ENCODE data around the gene OR2T6.
"Not testable (repeated sequence)": the region's sequence is repeated elsewhere in the genome, so short reads cannot be mapped to it uniquely, and the experiment has no call there.

The OR2T6 gene

GRCh38 chr1:248432201-248432600 is 56.7 kb downstream of the OR2T6 start:
- in situ Hi-C loops (cut with MboI; ENCODE audit: low sequenced_read_pairs) = not testable (repeated sequence)

DNA sequence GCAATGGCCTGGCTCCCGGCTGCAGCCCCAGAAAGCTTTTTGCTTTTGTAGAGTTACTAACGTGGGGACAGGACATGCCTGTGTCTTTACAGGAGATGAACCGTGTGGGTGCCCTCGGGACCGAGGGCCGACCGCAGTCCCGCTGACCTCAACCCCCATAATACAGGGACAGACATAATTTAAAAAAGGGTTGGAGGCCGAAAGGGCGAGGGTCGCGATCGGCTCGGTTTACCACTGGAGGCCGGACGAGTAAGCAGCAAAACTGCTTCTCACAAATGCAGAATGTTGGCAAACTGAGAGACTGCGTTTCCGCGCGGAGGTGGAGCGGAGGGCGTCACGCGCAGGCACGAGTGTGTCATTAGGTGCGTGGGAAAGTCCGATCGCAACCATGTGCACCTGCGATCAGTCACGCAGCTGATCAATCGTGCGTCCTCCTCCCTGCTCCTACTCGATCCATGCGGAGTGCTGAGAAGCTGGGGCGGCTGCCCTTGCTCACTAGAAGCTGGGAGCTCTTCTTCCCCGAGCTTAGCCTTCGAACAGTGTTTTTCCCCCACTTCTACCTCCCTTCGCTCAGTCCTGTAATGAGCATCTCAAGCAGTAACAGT is 58.4 kb downstream of the OR2T6 start:
- in situ Hi-C loops (cut with MboI; ENCODE audit: low sequenced_read_pairs) = not testable (repeated sequence)

DNA sequence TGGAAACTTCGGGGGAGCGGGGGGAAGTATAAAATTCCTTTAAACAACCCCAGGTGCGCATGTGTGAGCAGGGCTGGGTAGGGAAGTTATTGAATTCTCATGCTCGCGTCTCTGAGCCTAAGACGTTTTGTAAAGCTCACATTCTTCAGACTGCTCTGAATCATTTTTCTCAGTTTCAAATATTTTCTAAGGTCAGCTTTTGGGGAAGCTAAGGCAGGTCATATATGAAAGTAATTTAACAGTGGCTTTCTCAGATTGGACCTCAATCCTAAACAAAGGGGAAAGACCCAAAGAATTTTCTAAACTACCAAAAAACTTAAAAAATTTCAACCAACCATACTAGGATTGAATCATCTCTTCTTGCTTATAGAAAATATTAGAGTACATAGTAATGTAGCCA is 59.4 kb downstream of the OR2T6 start:
- in situ Hi-C loops (cut with MboI; ENCODE audit: low sequenced_read_pairs) = not testable (repeated sequence)

DNA sequence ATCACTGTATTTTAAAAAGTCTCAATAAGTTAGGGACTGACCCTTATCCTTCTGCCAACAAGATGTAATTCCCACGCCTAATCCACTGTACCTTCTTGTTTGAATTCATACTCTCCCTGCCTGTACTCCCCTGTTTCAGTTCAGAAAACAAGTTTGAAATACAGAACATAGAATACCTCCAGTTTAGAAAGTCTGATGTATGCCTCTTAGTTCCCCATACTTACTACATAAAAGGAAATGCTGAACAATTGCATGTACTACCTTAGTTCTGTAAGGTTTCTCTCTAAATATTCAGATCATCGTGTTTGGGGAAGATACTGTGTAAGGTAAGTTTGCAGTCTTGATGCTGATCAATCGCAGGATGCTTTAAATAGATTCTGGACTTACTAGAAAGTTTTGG is 60.8 kb downstream of the OR2T6 start:
- in situ Hi-C loops (cut with MboI; ENCODE audit: low sequenced_read_pairs) = not testable (repeated sequence)

GRCh38 chr1:248438668-248439067 is 63.1 kb downstream of the OR2T6 start:
- in situ Hi-C loops (cut with MboI; ENCODE audit: low sequenced_read_pairs) = not testable (repeated sequence)

- in situ Hi-C loops (cut with MboI; ENCODE audit: low sequenced_read_pairs) = not testable (repeated sequence)
These were observed 63.7 kb downstream of the OR2T6 start for GRCh38 chr1:248439283-248439682.
